LNCAP (cell line): ENCODE data around the gene PRR16.

ENCODE experiments used
- CTCF ChIP-seq: fragments of 450-650 bp; IDR thresholded peaks from 2 replicates; pipeline ENCODE4 v1.5.1; 2017; ENCODE audit warnings: mild to moderate bottlenecking

Gene PRR16

GRCh38 chr5:120466341-120467006 lies 2.4 kb downstream of the PRR16 start:
- TF ChIP-seq CTCF: no peak

- TF ChIP-seq CTCF: no peak
Measured at GRCh38 chr5:120471971-120472370, 7.9 kb downstream of the PRR16 start.

GRCh38 chr5:120472911-120473310 lies 8.8 kb downstream of the PRR16 start:
- TF ChIP-seq CTCF: no peak

- no peak for TF ChIP-seq CTCF
Measured at GRCh38 chr5:120473332-120473731, 9.2 kb downstream of the PRR16 start.

GRCh38 chr5:120476063-120476462 lies 12.0 kb downstream of the PRR16 start:
- TF ChIP-seq CTCF: no peak

GRCh38 chr5:120479066-120479465 lies 15.0 kb downstream of the PRR16 start:
- TF ChIP-seq CTCF: no peak

- TF ChIP-seq CTCF: no peak
Measured at GRCh38 chr5:120499876-120500563, 35.9 kb downstream of the PRR16 start.
